SK-N-SH (cell line): ENCODE data around the gene LIX1. TPM values are rescaled to one million over a fixed set of nuclear protein-coding genes. Genes with fewer than 3 reads are reported as not detected.
"Not testable (repeated sequence)": the region's sequence is repeated elsewhere in the genome, so short reads cannot be mapped to it uniquely, and the experiment has no call there.

Experiments
- CTCF ChIA-PET: fragments of 300-600, 350-600 bp; formaldehyde crosslinking; extraction: SDS; loops from one replicate; lab custom pipeline; 2021; lab: Yijun Ruan, JAX
- POLR2A ChIA-PET: fragments of 350-600 bp; sonication (Branson Sonifier 250); formaldehyde crosslinking; extraction: SDS; loops from one replicate; lab custom pipeline; 2020; ENCODE audit warnings: antibody characterized with exemption, inconsistent platforms; lab: Yijun Ruan, JAX
- DNase-seq: peaks from one replicate; pipeline ENCODE4 v3.0.0; 2012
- H2AFZ ChIP-seq: fragments of 200-600 bp; sonication (generic); 2 replicates; pipeline ENCODE4 v1.8.1; 2016; ENCODE audit warnings: antibody characterized with exemption, mild to moderate bottlenecking, low read depth
- H3F3A ChIP-seq: fragments of 200-600 bp; sonication (generic); replicated peaks from 2 replicates; pipeline ENCODE3; 2016; ENCODE audit warnings: antibody characterized with exemption, mild to moderate bottlenecking; ENCODE audit not compliant: insufficient read depth
- H3K27ac ChIP-seq, 2 experiments: fragments of 200-500 bp in 1 of 2; fragments of 200-600 bp in 1 of 2; sonication (Bioruptor generic) in 1 of 2; sonication (generic), shearing (Covaris generic) in 1 of 2; 2 replicates each; pipeline versions ENCODE4 v1.5.1 to v1.6.1; 2014 to 2016; ENCODE audit warnings: low read depth in 2 of 2, inconsistent platforms in 1 of 2, low read length in 1 of 2, mild to moderate bottlenecking in 1 of 2, mixed read lengths in 1 of 2
- H3K27me3 ChIP-seq: fragments of 200-600 bp; sonication (generic), shearing (Covaris generic); 2 replicates; pipeline ENCODE4 v1.6.1; 2016; ENCODE audit warnings: mixed run types; ENCODE audit not compliant: insufficient read depth
- H3K36me3 ChIP-seq, 2 experiments: fragments of 200-500 bp in 1 of 2; fragments of 200-600 bp in 1 of 2; sonication (Bioruptor generic) in 1 of 2; sonication (generic) in 1 of 2; replicated peaks in 1 of 2; 2 replicates each; pipeline versions ENCODE3 to v1.5.1; 2014 to 2016; ENCODE audit warnings: low read length in 1 of 2, mild to moderate bottlenecking in 1 of 2; ENCODE audit not compliant: insufficient read depth in 2 of 2, control insufficient read depth in 1 of 2
- H3K4me1 ChIP-seq, 2 experiments: fragments of 200-500 bp in 1 of 2; fragments of 200-600 bp in 1 of 2; sonication (Bioruptor generic) in 1 of 2; sonication (generic), shearing (Covaris generic) in 1 of 2; 2 replicates each; pipeline versions ENCODE4 v1.5.1 to v1.6.1; 2014 to 2016; ENCODE audit warnings: low read depth in 1 of 2, low read length in 1 of 2, mixed run types in 1 of 2; ENCODE audit not compliant: insufficient read depth in 2 of 2, control insufficient read depth in 1 of 2
- H3K4me2 ChIP-seq: fragments of 200-600 bp; sonication (generic), shearing (Covaris generic); 2 replicates; pipeline ENCODE4 v1.6.1; 2017; ENCODE audit warnings: mixed run types
- H3K4me3 ChIP-seq, 2 experiments: fragments of 200-500 bp in 1 of 2; fragments of 200-600 bp in 1 of 2; sonication (Bioruptor generic) in 1 of 2; sonication (generic), shearing (Covaris generic) in 1 of 2; 2 replicates each; pipeline versions ENCODE4 v1.5.1 to v1.8.1; 2014 to 2016; ENCODE audit warnings: low read depth in 2 of 2, inconsistent platforms in 1 of 2, low read length in 1 of 2, mild to moderate bottlenecking in 1 of 2, mixed read lengths in 1 of 2, moderate library complexity in 1 of 2
- H3K79me2 ChIP-seq: fragments of 200-600 bp; sonication (generic); 2 replicates; pipeline ENCODE4 v1.8.1; 2017; ENCODE audit warnings: mild to moderate bottlenecking; ENCODE audit not compliant: insufficient read depth
- H3K9ac ChIP-seq: fragments of 200-600 bp; sonication (generic); 2 replicates; pipeline ENCODE4 v1.6.1; 2017; ENCODE audit warnings: mixed run types
- H3K9me2 ChIP-seq: fragments of 200-600 bp; sonication (generic); 2 replicates; pipeline ENCODE4 v1.6.1; 2017; ENCODE audit warnings: mixed run types
- H3K9me3 ChIP-seq: fragments of 200-600 bp; sonication (generic); 2 replicates; pipeline ENCODE4 v1.6.1; 2017; ENCODE audit warnings: mixed run types, mild to moderate bottlenecking, moderate library complexity
- H4K20me1 ChIP-seq: fragments of 200-600 bp; sonication (generic); 2 replicates; pipeline ENCODE4 v1.6.1; 2017; ENCODE audit warnings: mild to moderate bottlenecking, mixed run types; ENCODE audit not compliant: insufficient read depth
- ELF1 ChIP-seq: IDR thresholded peaks from 2 replicates; pipeline ENCODE4 v1.4.0; 2012
- GABPA ChIP-seq: IDR thresholded peaks from 2 replicates; pipeline ENCODE4 v1.4.0; 2012; ENCODE audit warnings: low read depth, mild to moderate bottlenecking
- IRF3 ChIP-seq: fragments of 150-350 bp; IDR thresholded peaks from 2 replicates; pipeline ENCODE4 v1.6.1; 2016; ENCODE audit warnings: mild to moderate bottlenecking, low read depth, low read length
- JUND ChIP-seq: IDR thresholded peaks from 2 replicates; pipeline ENCODE4 v1.4.0; 2012
- MXI1 ChIP-seq: IDR thresholded peaks from 2 replicates; pipeline ENCODE4 v1.6.1; 2012; ENCODE audit warnings: mild to moderate bottlenecking, low read depth, low read length, improper control_type of control experiment
- NFIC ChIP-seq: IDR thresholded peaks from 2 replicates; pipeline ENCODE4 v1.4.0; 2012; ENCODE audit warnings: borderline replicate concordance
- NRF1 ChIP-seq: IDR thresholded peaks from 2 replicates; pipeline ENCODE4 v1.6.1; 2012; ENCODE audit warnings: low read depth, mild to moderate bottlenecking, low read length
- RFX5 ChIP-seq: IDR thresholded peaks from 2 replicates; pipeline ENCODE4 v1.6.1; 2012; ENCODE audit warnings: mild to moderate bottlenecking, improper control_type of control experiment, low read length
- WGBS: methylation state at CpG from one replicate; pipeline ENCODE4 v1.1.6; 2017; ENCODE audit warnings: low lambda C conversion rate; 5-methylcytosine and 5-hydroxymethylcytosine counted together
- polyA plus RNA-seq, 3 experiments: library from polyadenylated mRNA; depleted of rRNA; stranded (reverse); fragments of >200 nt; gene quantifications; 2 replicates each; pipeline ENCODE4 v1.2.3, GENCODE V29; 2012

Gene LIX1
- polyA plus RNA-seq, 1 of the 3 experiments (the other 2 are of a cell fraction) = not detected

DNA sequence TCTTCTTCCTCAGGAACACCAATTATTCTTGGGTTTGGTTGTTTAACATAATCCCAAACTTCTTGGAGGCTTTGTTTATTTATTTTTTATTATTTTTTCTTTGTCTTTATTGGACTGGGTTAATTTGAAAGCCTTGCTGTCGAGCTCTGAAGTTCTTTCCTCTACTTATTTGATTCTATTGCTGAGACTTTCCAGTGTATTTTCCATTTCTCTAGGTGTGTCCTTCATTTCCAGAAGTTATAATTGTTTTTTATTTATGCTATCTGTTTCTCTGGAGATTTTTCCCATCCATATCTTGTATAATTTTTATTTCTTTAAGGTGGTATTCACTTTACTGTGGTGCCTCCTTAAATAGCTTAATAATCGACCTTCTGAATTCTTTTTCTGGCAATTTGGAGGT lies 49.5 kb upstream of the LIX1 start:
- Histone ChIP-seq H3K4me2 (no peak overlapping the region), H3F3A (no peaks in the 10 kb centered on the region), H3K36me3 (no peaks in the 10 kb centered on the region), H3K27me3 (no peaks in the 10 kb centered on the region), H4K20me1 (no peaks in the 10 kb centered on the region), H3K4me1 (peaks cover 0 to 3% of the 10 kb centered on the region in 2 experiments; a peak in 1 of 4 replicates), H3K9me2 (no peaks in the 10 kb centered on the region), H3K27ac (no peak overlapping the region), H3K4me3 (no peak overlapping the region), H2AFZ (no peak overlapping the region), H3K79me2 (no peaks in the 10 kb centered on the region), H3K9me3 (no peaks in the 10 kb centered on the region), H3K9ac (no peak overlapping the region)
- CTCF ChIA-PET = interaction anchor here (1.0 to 1.4 kb wide), 2 partner anchors 39 to 1577 kb away, joined by 4 to 5 read pairs; no protein-coding TSS in a partner anchor
- POLR2A ChIA-PET = interaction anchor here (1.5 kb wide), 1 partner anchor 8 kb away, joined by 3 read pairs; the partner anchor contains the start of gene RIOK2
- DNase-seq = no peak
- no peak for TF ChIP-seq IRF3
- no peak for TF ChIP-seq NFIC
- TF ChIP-seq RFX5 = no peak
- no peak for TF ChIP-seq NRF1
- TF ChIP-seq MXI1 = no peak
- no peak for TF ChIP-seq JUND
- 40% methylated on average over 2 of the region's 2 CpGs for WGBS

- H3K36me3 ChIP-seq, H2AFZ ChIP-seq, H3K9ac ChIP-seq, H3F3A ChIP-seq, H3K4me3 ChIP-seq, CTCF ChIA-PET, H3K4me1 ChIP-seq, POLR2A ChIA-PET, H3K27me3 ChIP-seq, H3K9me3 ChIP-seq, H3K4me2 ChIP-seq, H4K20me1 ChIP-seq, DNase-seq, H3K79me2 ChIP-seq, H3K27ac ChIP-seq, H3K9me2 ChIP-seq: not testable (repeated sequence)
- WGBS = 69% methylated on average over 1 of the region's 1 CpG
Observed at GRCh38 chr5:97189523-97189922, 47.1 kb upstream of the LIX1 start.

DNA sequence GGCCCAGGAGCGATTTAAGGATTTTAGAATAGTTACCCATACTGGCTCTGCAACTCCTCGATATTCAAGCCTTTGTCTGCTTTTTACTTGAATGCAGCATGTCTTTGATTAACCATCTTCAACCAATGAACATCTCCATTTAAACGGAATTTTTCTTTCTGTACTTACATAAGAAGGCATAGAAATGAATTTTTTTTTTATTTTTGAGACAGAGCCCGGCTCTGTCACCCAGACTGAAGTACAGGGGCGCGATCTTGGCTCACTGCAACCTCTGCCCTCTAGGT lies 41.5 kb upstream of the LIX1 start:
- Histone ChIP-seq H3K36me3 (peaks cover 11% of the 10 kb centered on the region in 2 experiments), H3K9me2 (no peaks in the 10 kb centered on the region), H3K9ac (peak overlapping the region; percentile 90), H3K4me3 (peak overlapping the region; percentile 88 to 93), H4K20me1 (0 out of 2 replicates have a peak, but pooled peaks cover 6% of the 10 kb centered on the region), H3F3A (no peaks in the 10 kb centered on the region), H3K27ac (peak overlapping the region in 1 of 2 experiments; percentile 92; a peak in 1 of 4 replicates), H3K4me2 (peak overlapping the region; percentile 71), H3K4me1 (peaks cover 3 to 5% of the 10 kb centered on the region in 2 experiments; a peak in 3 of 4 replicates), H2AFZ (peak overlapping the region; percentile 97), H3K79me2 (peaks cover 40% of the 10 kb centered on the region), H3K9me3 (no peaks in the 10 kb centered on the region), H3K27me3 (no peaks in the 10 kb centered on the region)
- POLR2A ChIA-PET = interaction anchor here (1.0 kb wide), 1 partner anchor 9 kb away, joined by 3 read pairs; no protein-coding TSS in a partner anchor
- CTCF ChIA-PET = no interaction called here
- WGBS = 40% methylated on average over 6 of the region's 6 CpGs
- no peak for DNase-seq
- TF ChIP-seq ELF1 = peak; percentile 13; the same call in 1 of the 2 replicates
- no peak for TF ChIP-seq GABPA
- no peak for TF ChIP-seq NFIC
